Keratinocyte (primary cell): Measurements from ENCODE around the gene PRR29. TPM values are rescaled to one million over a fixed set of nuclear protein-coding genes. Genes with fewer than 3 reads are reported as not detected.

Experiments used
- DNase-seq: peaks from one replicate; pipeline ENCODE4 v3.0.0-alpha.2; 2011; ENCODE audit warnings: low read depth, missing footprints, low spot score
- FAIRE-seq: peaks from 2 replicates; lab custom pipeline; 2011; peaks lifted over from hg19 to GRCh38; lab: Jason Lieb, UNC
- H2AFZ ChIP-seq: 2 replicates; pipeline ENCODE4 v1.6.0; 2012; ENCODE audit warnings: low read length, control low read depth, inconsistent platforms; ENCODE audit not compliant: control insufficient read depth
- H3K27ac ChIP-seq: 2 replicates; pipeline ENCODE4 v1.5.1; 2011; ENCODE audit warnings: low read length; ENCODE audit not compliant: control insufficient read depth, insufficient read depth
- H3K27me3 ChIP-seq: 3 replicates; pipeline ENCODE4 v1.6.0; 2011; ENCODE audit warnings: low read length; ENCODE audit not compliant: control insufficient read depth, insufficient read depth; ENCODE audit errors: extremely low read depth
- H3K36me3 ChIP-seq, 2 experiments: 2 replicates in 1 of 2; 3 replicates in 1 of 2; pipeline ENCODE4 v1.5.1; 2011; ENCODE audit warnings: low read length in 2 of 2, mild to moderate bottlenecking in 1 of 2; ENCODE audit not compliant: control insufficient read depth in 2 of 2, insufficient read depth in 2 of 2; ENCODE audit errors: extremely low read depth in 1 of 2
- H3K4me1 ChIP-seq: 3 replicates; pipeline ENCODE4 v1.5.1; 2011; ENCODE audit warnings: low read length; ENCODE audit not compliant: control insufficient read depth, insufficient read depth; ENCODE audit errors: extremely low read depth
- H3K4me2 ChIP-seq: 3 replicates; pipeline ENCODE4 v1.6.0; 2011; ENCODE audit warnings: low read depth, low read length; ENCODE audit not compliant: control insufficient read depth, insufficient read depth; ENCODE audit errors: extremely low read depth
- H3K4me3 ChIP-seq, 3 experiments: fragments of 200-600 bp in 1 of 3; sonication (generic) in 1 of 3; 2 replicates in 2 of 3; 3 replicates in 1 of 3; pipeline ENCODE4 v1.5.1; 2011 to 2016; ENCODE audit warnings: low read length in 3 of 3, mild to moderate bottlenecking in 3 of 3, control low read depth in 2 of 3, inconsistent platforms in 1 of 3, low read depth in 1 of 3, mixed read lengths in 1 of 3, mixed run types in 1 of 3, moderate library complexity in 1 of 3; ENCODE audit not compliant: control insufficient read depth in 2 of 3, insufficient read depth in 2 of 3; ENCODE audit errors: extremely low read depth in 1 of 3
- H3K79me2 ChIP-seq: 2 replicates; pipeline ENCODE4 v1.6.0; 2012; ENCODE audit warnings: low read length; ENCODE audit not compliant: control insufficient read depth, insufficient read depth
- H3K9ac ChIP-seq: 3 replicates; pipeline ENCODE4 v1.6.0; 2011; ENCODE audit warnings: low read length; ENCODE audit not compliant: control insufficient read depth, insufficient read depth; ENCODE audit errors: extremely low read depth
- H3K9me1 ChIP-seq: 3 replicates; pipeline ENCODE4 v1.6.0; 2011; ENCODE audit warnings: low read length; ENCODE audit not compliant: control insufficient read depth, insufficient read depth; ENCODE audit errors: extremely low read depth
- H3K9me3 ChIP-seq: 2 replicates; pipeline ENCODE4 v1.5.1; 2012; ENCODE audit warnings: low read depth, low read length; ENCODE audit not compliant: control insufficient read depth
- H4K20me1 ChIP-seq: 3 replicates; pipeline ENCODE4 v1.6.0; 2011; ENCODE audit warnings: low read length; ENCODE audit not compliant: control insufficient read depth, insufficient read depth; ENCODE audit errors: extremely low read depth
- EZH2 ChIP-seq: IDR thresholded peaks from one replicate; pipeline ENCODE4 v1.6.1; 2012; ENCODE audit warnings: inconsistent platforms, mild to moderate bottlenecking, low read length, moderate library complexity
- dilution Hi-C: fragments of 300-500 bp; cut with MboI; formaldehyde crosslinking; loops from one replicate; pipeline ENCODE4 v1.7.0; 2020; ENCODE audit warnings: low sequenced_read_pairs; ENCODE audit not compliant: extremely low pct_ligation_motif_present
- polyA minus RNA-seq, 3 experiments: library from RNA; depleted of rRNA, polyadenylated mRNA; stranded (reverse); fragments of >200 nt; gene quantifications; 1 replicate in 1 of 3; 2 replicates in 1 of 3; 3 replicates in 1 of 3; pipeline ENCODE4 v1.2.3, GENCODE V29; 2011
- polyA plus RNA-seq, 5 experiments: library from polyadenylated mRNA; depleted of rRNA in 3 of 5; stranded (reverse) in 3 of 5; stranded (forward) in 1 of 5; unstranded in 1 of 5; fragments of >200 nt; gene quantifications; 1 replicate in 1 of 5; 2 replicates in 3 of 5; 3 replicates in 1 of 5; pipeline versions ENCODE4 v1.2.1 to v1.2.3, GENCODE V29; 2011 to 2012; ENCODE audit warnings: missing spikeins in 2 of 5, low read depth in 1 of 5, low replicate concordance in 1 of 5
- TF ChIP-seq, protein P1 (sequence below), 3 experiments: IDR thresholded peaks in 1 of 3; conservative IDR thresholded peaks in 1 of 3; optimal IDR thresholded peaks in 1 of 3; 2 replicates in 2 of 3; 3 replicates in 1 of 3; pipeline versions ENCODE3 to v1.5.1; 2011; ENCODE audit warnings: low read length in 3 of 3, mild to moderate bottlenecking in 3 of 3, moderate library complexity in 2 of 3, control low read depth in 1 of 3, inconsistent platforms in 1 of 3; ENCODE audit not compliant: insufficient read depth in 2 of 3; ENCODE audit errors: extremely low read depth in 1 of 3

Gene PRR29
- polyA plus RNA-seq (0.01 TPM in 1 of 3 replicates, not detected in the others), polyA minus RNA-seq (not detected in 3 replicates)
- not detected for polyA plus RNA-seq (2011; ENCODE audit: low read depth)
- polyA plus RNA-seq (2011; cell fraction: cytosol; rRNA removed), result not detected in 2 replicates
- polyA plus RNA-seq (2011; cell fraction: nucleus; rRNA removed), result 0.23 TPM in 1 of 2 replicates, not detected in the other
- polyA plus RNA-seq (2012; ENCODE audit: low replicate concordance), result not detected in 2 replicates
- not detected for polyA minus RNA-seq (2011; cell fraction: cytosol; rRNA and poly(A)+ RNA removed)
- not detected in 2 replicates for polyA minus RNA-seq (2011; cell fraction: nucleus; rRNA and poly(A)+ RNA removed)

DNA sequence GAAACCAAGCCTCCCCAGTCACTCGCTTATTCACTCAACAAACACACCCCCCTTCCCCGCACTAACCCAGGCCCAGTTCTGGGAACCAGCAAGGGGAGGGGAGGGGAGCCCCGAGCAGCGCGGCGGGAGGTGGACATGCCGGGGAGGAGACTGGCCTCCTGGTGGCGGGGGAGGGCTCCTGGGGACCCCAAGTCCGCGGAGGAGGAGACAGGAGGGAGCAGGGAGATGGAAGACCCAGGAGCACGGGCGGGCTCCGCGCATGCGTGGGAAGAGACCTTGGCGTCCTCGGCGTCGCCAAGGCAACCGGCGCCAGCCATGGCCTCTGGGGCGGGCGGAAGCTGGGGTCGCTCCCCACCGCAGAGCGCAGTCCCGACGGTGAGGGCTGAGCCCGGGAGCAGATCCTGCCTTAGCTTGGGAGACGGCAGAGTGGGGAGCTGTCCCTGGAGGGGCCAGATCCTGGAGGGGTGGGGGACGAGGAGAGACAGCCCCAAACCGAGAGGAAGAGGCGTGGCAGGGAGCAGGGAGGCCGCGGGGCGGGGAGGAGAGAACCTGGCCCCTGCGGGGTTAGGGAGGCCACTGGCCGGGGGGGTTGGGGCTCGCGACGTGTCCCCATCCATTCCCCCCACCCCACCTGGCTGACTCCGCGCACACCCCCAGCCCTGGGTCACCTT, at the start of gene PRR29:
PRR29 (plus strand) TSS at position 302 of the 671 bp plus-strand sequence; CDS start at position 316, 14 bp downstream.
- Histone ChIP-seq H2AFZ (peak within 1 kb of the TSS; percentile 79), H4K20me1 (no peaks in the 10 kb centered on the region), H3K4me3 (peak within 1 kb of the TSS; percentile 40 to 68 (median 52)), H3K36me3 (no peaks in the 10 kb centered on the region), H3K27ac (no peak within 1 kb of the TSS), H3K79me2 (no peaks in the 10 kb centered on the region), H3K9me1 (no peaks in the 10 kb centered on the region), H3K9me3 (no peaks in the 10 kb centered on the region), H3K9ac (no peak within 1 kb of the TSS), H3K27me3 (peaks cover 46% of the 10 kb centered on the region), H3K4me1 (peaks cover 4% of the 10 kb centered on the region), H3K4me2 (peak within 1 kb of the TSS; percentile 74)
- TF ChIP-seq, protein P1, sequence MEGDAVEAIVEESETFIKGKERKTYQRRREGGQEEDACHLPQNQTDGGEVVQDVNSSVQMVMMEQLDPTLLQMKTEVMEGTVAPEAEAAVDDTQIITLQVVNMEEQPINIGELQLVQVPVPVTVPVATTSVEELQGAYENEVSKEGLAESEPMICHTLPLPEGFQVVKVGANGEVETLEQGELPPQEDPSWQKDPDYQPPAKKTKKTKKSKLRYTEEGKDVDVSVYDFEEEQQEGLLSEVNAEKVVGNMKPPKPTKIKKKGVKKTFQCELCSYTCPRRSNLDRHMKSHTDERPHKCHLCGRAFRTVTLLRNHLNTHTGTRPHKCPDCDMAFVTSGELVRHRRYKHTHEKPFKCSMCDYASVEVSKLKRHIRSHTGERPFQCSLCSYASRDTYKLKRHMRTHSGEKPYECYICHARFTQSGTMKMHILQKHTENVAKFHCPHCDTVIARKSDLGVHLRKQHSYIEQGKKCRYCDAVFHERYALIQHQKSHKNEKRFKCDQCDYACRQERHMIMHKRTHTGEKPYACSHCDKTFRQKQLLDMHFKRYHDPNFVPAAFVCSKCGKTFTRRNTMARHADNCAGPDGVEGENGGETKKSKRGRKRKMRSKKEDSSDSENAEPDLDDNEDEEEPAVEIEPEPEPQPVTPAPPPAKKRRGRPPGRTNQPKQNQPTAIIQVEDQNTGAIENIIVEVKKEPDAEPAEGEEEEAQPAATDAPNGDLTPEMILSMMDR (optimal IDR thresholded peaks at IDR 0.05 in 1 of 3, IDR thresholded peaks at IDR 0.05 in 1 of 3, conservative IDR thresholded peaks at IDR 0.05 in 1 of 3; ENCODE audit: extremely low read depth in 1 of 3, insufficient read depth in 2 of 3, low read length in 3 of 3), result no peak
- no peak for TF ChIP-seq EZH2
- dilution Hi-C loops, result no loop called here
- FAIRE-seq (no peak), DNase-seq (peak; percentile 11)

DNA sequence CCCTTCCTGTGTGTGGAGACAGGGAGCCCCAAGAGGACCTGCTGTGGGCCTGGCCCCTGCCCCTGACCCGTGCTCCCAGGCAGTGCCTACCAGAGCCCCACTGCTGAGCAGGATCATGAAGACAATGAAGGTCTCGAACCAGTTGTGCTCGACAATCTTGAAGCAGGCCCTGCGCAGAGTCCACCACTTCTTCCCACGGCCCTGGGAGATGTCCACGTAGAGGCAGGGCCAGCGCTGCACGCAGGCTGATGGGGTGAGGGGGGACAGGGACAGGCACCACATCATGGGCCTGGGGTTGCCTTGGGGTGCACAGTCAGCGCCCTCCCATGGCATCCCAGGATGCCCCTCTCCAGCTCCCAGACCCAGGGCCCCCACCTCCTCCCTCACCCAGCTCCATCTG, 49.6 kb upstream of the PRR29 start:
- H3K79me2 ChIP-seq, result no peaks in the 10 kb centered on the region
- dilution Hi-C loops, result no loop called here
- H3K27me3 ChIP-seq, result peaks cover 17% of the 10 kb centered on the region
- no peak overlapping the region for H3K27ac ChIP-seq
- no peaks in the 10 kb centered on the region for H4K20me1 ChIP-seq
- H3K9me1 ChIP-seq, result no peaks in the 10 kb centered on the region
- DNase-seq, result no peak
- no peak overlapping the region for H3K4me3 ChIP-seq
- no peak overlapping the region for H2AFZ ChIP-seq
- FAIRE-seq, result no peak
- no peak overlapping the region for H3K9ac ChIP-seq
- H3K36me3 ChIP-seq, result no peaks in the 10 kb centered on the region
- no peaks in the 10 kb centered on the region for H3K4me1 ChIP-seq
- H3K4me2 ChIP-seq, result no peak overlapping the region
- TF ChIP-seq EZH2, result no peak
- TF ChIP-seq, protein P1 (optimal IDR thresholded peaks at IDR 0.05 in 1 of 3, IDR thresholded peaks at IDR 0.05 in 1 of 3, conservative IDR thresholded peaks at IDR 0.05 in 1 of 3; ENCODE audit: extremely low read depth in 1 of 3, insufficient read depth in 2 of 3, low read length in 3 of 3), result no peak
- no peaks in the 10 kb centered on the region for H3K9me3 ChIP-seq
